Fibroblast of lung (primary cell): ENCODE results near the gene DHX35.

Experiments used
- CTCF ChIP-seq, 2 donors: IDR thresholded peaks in 1 of 2; conservative IDR thresholded peaks in 1 of 2; 1 replicate in 1 of 2; 2 replicates in 1 of 2; pipeline ENCODE4 v1.5.1; 2011 to 2012; ENCODE audit warnings: low read length in 2 of 2, control low read depth in 1 of 2, inconsistent platforms in 1 of 2, low read depth in 1 of 2, mild to moderate bottlenecking in 1 of 2
- EZH2 ChIP-seq: IDR thresholded peaks from 2 replicates; pipeline ENCODE4 v1.5.1; 2012; ENCODE audit warnings: low read length, control low read depth, mild to moderate bottlenecking; ENCODE audit errors: missing control alignments

GRCh38 chr20:38979842-38980241 is 17.7 kb downstream of the DHX35 start:
- TF ChIP-seq CTCF (conservative IDR thresholded peaks at IDR 0.05 in 1 of 2, IDR thresholded peaks at IDR 0.05 in 1 of 2; ENCODE audit: low read depth in 1 of 2, low read length in 2 of 2) (no peak), EZH2 (no peak)
